Smooth muscle cell (in vitro differentiated cells): ENCODE results near the gene CAPN13. TPM values are rescaled to one million over a fixed set of nuclear protein-coding genes. Genes with fewer than 3 reads are reported as not detected.

Experiments
- DNase-seq: peaks from one replicate; lab custom pipeline; 2025; ENCODE audit not compliant: unreplicated experiment; lab: John Stamatoyannopoulos, UW
- H2AFZ ChIP-seq: fragments of 200-600 bp; sonication (generic); 2 replicates; pipeline ENCODE4 v1.6.0; 2016; ENCODE audit warnings: antibody characterized with exemption, low read depth, mild to moderate bottlenecking
- H3F3A ChIP-seq: fragments of 200-600 bp; sonication (generic); 2 replicates; pipeline ENCODE4 v1.6.0; 2017; ENCODE audit warnings: antibody characterized with exemption, low read depth
- H3K27ac ChIP-seq: fragments of 200-600 bp; sonication (generic); 2 replicates; pipeline ENCODE4 v1.5.1; 2016; ENCODE audit warnings: low read depth, mild to moderate bottlenecking
- H3K27me3 ChIP-seq: fragments of 200-600 bp; sonication (generic); 2 replicates; pipeline ENCODE4 v1.6.1; 2016; ENCODE audit warnings: low read depth, mild to moderate bottlenecking
- H3K36me3 ChIP-seq: fragments of 200-600 bp; sonication (generic); 2 replicates; pipeline ENCODE4 v1.5.1; 2016; ENCODE audit warnings: low read depth
- H3K4me1 ChIP-seq: fragments of 200-600 bp; sonication (generic); 2 replicates; pipeline ENCODE4 v1.5.1; 2016; ENCODE audit warnings: low read depth
- H3K4me2 ChIP-seq: fragments of 200-600 bp; sonication (generic); 2 replicates; pipeline ENCODE4 v1.6.0; 2016; ENCODE audit warnings: mild to moderate bottlenecking
- H3K4me3 ChIP-seq: fragments of 200-600 bp; sonication (generic); 2 replicates; pipeline ENCODE4 v1.5.1; 2016; ENCODE audit warnings: mild to moderate bottlenecking
- H3K79me2 ChIP-seq: fragments of 200-600 bp; sonication (generic); 2 replicates; pipeline ENCODE4 v1.6.0; 2016; ENCODE audit warnings: low read depth, mild to moderate bottlenecking
- H3K9ac ChIP-seq: fragments of 200-600 bp; sonication (generic); 2 replicates; pipeline ENCODE4 v1.6.0; 2016; ENCODE audit warnings: low read depth
- H3K9me3 ChIP-seq: fragments of 200-600 bp; sonication (generic); replicated peaks from 2 replicates; pipeline ENCODE4 v1.5.1; 2016; ENCODE audit warnings: low read depth
- H4K20me1 ChIP-seq: fragments of 200-600 bp; sonication (generic); 2 replicates; pipeline ENCODE4 v1.6.0; 2016; ENCODE audit warnings: low read depth
- WGBS: methylation state at CpG from one replicate; pipeline ENCODE4 v1.1.7; 2016; ENCODE audit warnings: low lambda C conversion rate; 5-methylcytosine and 5-hydroxymethylcytosine counted together
- polyA plus RNA-seq: library from polyadenylated mRNA; unstranded; fragments of >200 nt; fragmentation: Nextera tagmentation; extraction: Ambion mirVana; gene quantifications from 2 replicates; pipeline ENCODE4 v1.2.1, GENCODE V29; 2016
- total RNA-seq: library from RNA; depleted of rRNA; stranded (reverse); fragments of >200 nt; gene quantifications from 2 replicates; pipeline ENCODE4 v1.2.3, GENCODE V29; 2014
- TF ChIP-seq, protein P1 (sequence below): fragments of 200-600 bp; sonication (generic); IDR thresholded peaks from 2 replicates; pipeline ENCODE4 v1.5.1; 2017; ENCODE audit warnings: borderline replicate concordance, mild to moderate bottlenecking, antibody characterized with exemption; ENCODE audit not compliant: insufficient read depth, poor library complexity, severe bottlenecking

The CAPN13 gene
- total and polyA plus RNA-seq, 2 experiments from 2014 or later: 0.04 to 0.40 TPM

DNA sequence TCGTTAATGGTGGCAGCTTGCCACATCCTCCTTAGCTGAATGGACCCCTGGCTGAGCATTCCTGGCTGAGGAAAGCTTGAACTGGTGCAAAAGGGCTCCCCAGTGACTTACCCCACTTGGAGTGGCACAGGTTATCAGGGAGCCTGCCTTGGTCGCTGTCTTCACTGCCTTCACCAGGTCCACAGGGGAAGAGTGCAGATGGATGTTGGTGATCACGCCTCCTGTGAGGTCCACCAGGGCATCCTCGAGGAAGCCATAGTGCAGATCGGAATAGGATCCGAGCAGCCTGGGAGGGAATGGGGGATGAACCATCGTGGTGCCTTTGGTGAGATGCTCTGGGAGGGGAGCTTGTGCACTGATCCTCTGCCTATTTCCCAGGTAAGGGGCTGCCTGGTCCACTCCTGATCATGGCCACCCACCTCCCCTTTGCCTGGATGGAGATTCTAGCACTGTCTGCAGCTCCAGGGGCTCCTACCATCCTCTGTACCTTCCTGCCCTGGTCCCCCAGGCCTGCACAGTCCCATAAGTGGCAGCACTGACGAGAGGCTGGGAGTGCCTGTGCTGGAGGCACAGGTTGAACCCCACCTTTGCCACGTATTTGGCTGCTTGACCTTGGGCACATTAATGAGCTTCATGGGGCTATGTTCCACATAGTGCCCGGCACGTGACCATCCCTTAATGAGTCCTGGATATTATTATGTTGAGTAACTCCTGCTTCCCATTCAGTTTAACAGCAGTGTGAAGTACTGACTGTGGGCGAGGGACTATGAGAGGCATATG, 43.0 kb downstream of the CAPN13 start:
- H3K27me3 ChIP-seq: peaks cover 7% of the 10 kb centered on the region
- DNase-seq: no peak
- no peak overlapping the region for H3K4me3 ChIP-seq
- no peak overlapping the region for H3K9ac ChIP-seq
- no peak overlapping the region for H2AFZ ChIP-seq
- no peaks in the 10 kb centered on the region for H3K36me3 ChIP-seq
- no peaks in the 10 kb centered on the region for H3K4me1 ChIP-seq
- TF ChIP-seq, protein P1, sequence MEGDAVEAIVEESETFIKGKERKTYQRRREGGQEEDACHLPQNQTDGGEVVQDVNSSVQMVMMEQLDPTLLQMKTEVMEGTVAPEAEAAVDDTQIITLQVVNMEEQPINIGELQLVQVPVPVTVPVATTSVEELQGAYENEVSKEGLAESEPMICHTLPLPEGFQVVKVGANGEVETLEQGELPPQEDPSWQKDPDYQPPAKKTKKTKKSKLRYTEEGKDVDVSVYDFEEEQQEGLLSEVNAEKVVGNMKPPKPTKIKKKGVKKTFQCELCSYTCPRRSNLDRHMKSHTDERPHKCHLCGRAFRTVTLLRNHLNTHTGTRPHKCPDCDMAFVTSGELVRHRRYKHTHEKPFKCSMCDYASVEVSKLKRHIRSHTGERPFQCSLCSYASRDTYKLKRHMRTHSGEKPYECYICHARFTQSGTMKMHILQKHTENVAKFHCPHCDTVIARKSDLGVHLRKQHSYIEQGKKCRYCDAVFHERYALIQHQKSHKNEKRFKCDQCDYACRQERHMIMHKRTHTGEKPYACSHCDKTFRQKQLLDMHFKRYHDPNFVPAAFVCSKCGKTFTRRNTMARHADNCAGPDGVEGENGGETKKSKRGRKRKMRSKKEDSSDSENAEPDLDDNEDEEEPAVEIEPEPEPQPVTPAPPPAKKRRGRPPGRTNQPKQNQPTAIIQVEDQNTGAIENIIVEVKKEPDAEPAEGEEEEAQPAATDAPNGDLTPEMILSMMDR: no peak
- no peaks in the 10 kb centered on the region for H3K79me2 ChIP-seq
- no peaks in the 10 kb centered on the region for H3K9me3 ChIP-seq
- no peak overlapping the region for H3K27ac ChIP-seq
- no peaks in the 10 kb centered on the region for H3F3A ChIP-seq
- WGBS: 95% methylated on average over 12 of the region's 12 CpGs
- H3K4me2 ChIP-seq: no peak overlapping the region
- H4K20me1 ChIP-seq: no peaks in the 10 kb centered on the region

GRCh38 chr2:30763151-30763660, 44.0 kb downstream of the CAPN13 start:
- H3K27ac ChIP-seq: no peak overlapping the region
- H3K4me1 ChIP-seq: no peaks in the 10 kb centered on the region
- no peak overlapping the region for H2AFZ ChIP-seq
- H4K20me1 ChIP-seq: no peaks in the 10 kb centered on the region
- no peaks in the 10 kb centered on the region for H3K36me3 ChIP-seq
- no peaks in the 10 kb centered on the region for H3K9me3 ChIP-seq
- no peak for DNase-seq
- 56% methylated on average over 3 of the region's 3 CpGs for WGBS
- no peak overlapping the region for H3K4me2 ChIP-seq
- TF ChIP-seq, protein P1: no peak
- no peaks in the 10 kb centered on the region for H3K79me2 ChIP-seq
- H3K27me3 ChIP-seq: peaks cover 7% of the 10 kb centered on the region
- no peak overlapping the region for H3K9ac ChIP-seq
- no peak overlapping the region for H3K4me3 ChIP-seq
- H3F3A ChIP-seq: no peaks in the 10 kb centered on the region

DNA sequence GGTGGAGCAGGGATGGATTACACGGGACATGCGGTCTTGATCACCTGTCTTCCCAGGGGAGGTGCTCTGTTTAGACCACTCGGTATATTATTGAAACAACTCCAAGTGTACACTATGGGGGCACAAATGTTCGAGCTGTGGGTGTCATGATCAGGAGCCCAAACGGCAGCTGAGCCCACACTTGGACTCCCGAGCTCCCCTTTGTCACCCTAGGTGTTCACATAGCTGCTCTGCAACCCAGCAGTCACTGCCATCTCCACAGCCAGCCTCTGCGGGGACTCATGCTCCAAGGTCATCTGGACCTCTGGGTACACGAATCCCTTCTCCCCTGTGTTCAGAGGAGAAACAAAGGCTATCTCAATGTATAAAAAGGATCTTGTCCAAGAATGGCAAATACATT, 46.0 kb downstream of the CAPN13 start:
- 87% methylated on average over 8 of the region's 8 CpGs for WGBS
- no peak overlapping the region for H2AFZ ChIP-seq
- H3F3A ChIP-seq: no peaks in the 10 kb centered on the region
- no peaks in the 10 kb centered on the region for H3K36me3 ChIP-seq
- H3K4me2 ChIP-seq: no peak overlapping the region
- no peaks in the 10 kb centered on the region for H4K20me1 ChIP-seq
- DNase-seq: no peak
- H3K79me2 ChIP-seq: no peaks in the 10 kb centered on the region
- no peak overlapping the region for H3K27ac ChIP-seq
- H3K27me3 ChIP-seq: peaks cover 5% of the 10 kb centered on the region
- no peak overlapping the region for H3K4me3 ChIP-seq
- no peak overlapping the region for H3K9ac ChIP-seq
- no peaks in the 10 kb centered on the region for H3K9me3 ChIP-seq
- H3K4me1 ChIP-seq: no peaks in the 10 kb centered on the region
- TF ChIP-seq, protein P1: no peak

DNA sequence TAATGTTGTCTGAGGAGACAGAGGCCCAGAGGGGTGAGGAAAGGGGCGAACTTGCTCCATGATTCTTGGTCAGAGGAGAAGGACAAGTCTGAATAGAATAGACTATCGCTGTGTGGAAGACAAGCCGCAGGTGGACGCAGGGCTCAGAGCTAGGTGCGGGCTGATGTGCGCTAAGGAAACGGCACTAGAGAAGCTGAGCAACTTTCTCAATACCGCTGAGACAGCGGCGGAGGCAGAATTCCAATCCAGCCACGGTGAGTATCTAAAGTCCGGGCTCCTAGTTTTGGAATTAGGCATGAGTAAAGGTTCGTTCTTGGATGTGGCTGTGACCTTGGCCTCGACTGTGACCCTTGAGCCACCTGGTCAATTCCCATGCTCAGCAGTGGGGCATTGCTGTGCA, 47.8 kb downstream of the CAPN13 start:
- DNase-seq: no peak
- Histone ChIP-seq H3K4me1 (no peaks in the 10 kb centered on the region), H3K27me3 (no peaks in the 10 kb centered on the region), H3K36me3 (no peaks in the 10 kb centered on the region), H3K9me3 (no peaks in the 10 kb centered on the region), H3K9ac (no peak overlapping the region), H3K4me2 (no peak overlapping the region), H2AFZ (no peak overlapping the region), H4K20me1 (no peaks in the 10 kb centered on the region), H3K79me2 (no peaks in the 10 kb centered on the region), H3K27ac (no peak overlapping the region), H3K4me3 (no peak overlapping the region), H3F3A (no peaks in the 10 kb centered on the region)
- WGBS: 92% methylated on average over 14 of the region's 14 CpGs
- TF ChIP-seq, protein P1: no peak
